ENCODE data around the gene PPP6R2.
A peak's percentile ranks its signal among the peaks of the same experiment; 100 is the strongest.

The PPP6R2 gene

GRCh38 chr22:50469377-50470305 is 126.5 kb downstream of the PPP6R2 start:
- TF ChIP-seq, protein P1, sequence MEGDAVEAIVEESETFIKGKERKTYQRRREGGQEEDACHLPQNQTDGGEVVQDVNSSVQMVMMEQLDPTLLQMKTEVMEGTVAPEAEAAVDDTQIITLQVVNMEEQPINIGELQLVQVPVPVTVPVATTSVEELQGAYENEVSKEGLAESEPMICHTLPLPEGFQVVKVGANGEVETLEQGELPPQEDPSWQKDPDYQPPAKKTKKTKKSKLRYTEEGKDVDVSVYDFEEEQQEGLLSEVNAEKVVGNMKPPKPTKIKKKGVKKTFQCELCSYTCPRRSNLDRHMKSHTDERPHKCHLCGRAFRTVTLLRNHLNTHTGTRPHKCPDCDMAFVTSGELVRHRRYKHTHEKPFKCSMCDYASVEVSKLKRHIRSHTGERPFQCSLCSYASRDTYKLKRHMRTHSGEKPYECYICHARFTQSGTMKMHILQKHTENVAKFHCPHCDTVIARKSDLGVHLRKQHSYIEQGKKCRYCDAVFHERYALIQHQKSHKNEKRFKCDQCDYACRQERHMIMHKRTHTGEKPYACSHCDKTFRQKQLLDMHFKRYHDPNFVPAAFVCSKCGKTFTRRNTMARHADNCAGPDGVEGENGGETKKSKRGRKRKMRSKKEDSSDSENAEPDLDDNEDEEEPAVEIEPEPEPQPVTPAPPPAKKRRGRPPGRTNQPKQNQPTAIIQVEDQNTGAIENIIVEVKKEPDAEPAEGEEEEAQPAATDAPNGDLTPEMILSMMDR (IDR thresholded peaks at IDR 0.05; ENCODE audit: insufficient read depth, low read depth, low read length, missing control alignments), result no peak
- H3K4me3 ChIP-seq (ENCODE audit: low read length), result no peak overlapping the region
- DNase-seq (ENCODE audit: low read depth), result peak; percentile 81

DNA sequence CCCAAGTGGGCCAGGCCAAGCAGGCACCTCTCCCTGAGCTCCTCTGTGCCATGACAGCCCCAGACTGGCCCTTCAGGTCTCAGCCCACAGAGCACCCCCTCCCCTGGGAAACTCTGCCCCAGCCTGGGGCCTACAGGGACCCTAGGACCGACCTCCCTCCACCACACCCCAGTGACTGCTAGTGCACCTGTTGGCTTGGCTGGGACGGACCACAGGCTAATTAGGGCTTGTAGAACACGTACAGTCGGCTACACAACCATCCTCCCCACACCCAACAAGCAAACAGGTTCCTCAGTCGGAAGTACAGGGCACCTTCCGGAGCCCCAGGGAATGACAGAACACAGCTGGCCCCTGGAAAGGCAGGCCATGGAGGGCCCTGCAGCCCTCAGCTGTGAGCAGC is 127.4 kb downstream of the PPP6R2 start:
- TF ChIP-seq, protein P1 (IDR thresholded peaks at IDR 0.05; ENCODE audit: insufficient read depth, low read depth, low read length, missing control alignments), result no peak
- H3K4me3 ChIP-seq (ENCODE audit: low read length), result no peak overlapping the region
- peak; percentile 29 for DNase-seq (ENCODE audit: low read depth)

DNA sequence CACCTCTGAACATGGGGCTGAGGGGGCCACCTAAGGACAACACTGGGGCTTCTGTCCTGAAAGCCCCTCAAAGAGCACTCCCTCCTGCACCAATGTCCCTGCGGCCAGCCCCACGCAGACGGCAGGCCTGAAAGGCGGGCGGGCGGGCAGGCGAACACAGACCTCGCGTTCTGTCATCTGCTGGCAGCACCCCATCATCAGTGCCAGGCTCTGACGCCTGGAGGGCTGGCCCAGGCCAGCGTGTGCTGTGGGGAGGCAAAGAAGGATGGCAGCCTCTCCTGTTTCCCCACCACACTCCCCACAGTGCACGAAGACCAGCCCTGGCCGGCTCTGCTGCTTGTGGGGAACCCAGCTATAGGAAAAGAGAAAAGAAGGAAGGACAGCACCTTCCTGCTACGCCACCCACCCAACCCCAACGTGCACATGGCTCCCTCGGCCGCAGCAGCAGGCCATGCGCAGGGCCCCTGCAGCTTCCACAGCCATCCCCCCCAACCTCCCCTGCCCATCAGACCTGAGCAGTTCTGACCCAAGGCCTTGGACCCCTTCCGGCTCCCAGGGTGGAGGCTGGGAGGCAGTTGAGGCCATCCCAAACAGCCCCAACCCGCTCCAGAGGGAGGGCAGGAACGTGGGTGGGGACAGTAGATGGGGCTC is 128.2 kb downstream of the PPP6R2 start:
- no peak for DNase-seq (ENCODE audit: low read depth)
- no peak overlapping the region for H3K4me3 ChIP-seq (ENCODE audit: low read length)
- TF ChIP-seq, protein P1 (IDR thresholded peaks at IDR 0.05; ENCODE audit: insufficient read depth, low read depth, low read length, missing control alignments), result no peak

- TF ChIP-seq, protein P1 (IDR thresholded peaks at IDR 0.05; ENCODE audit: insufficient read depth, low read depth, low read length, missing control alignments), result no peak
- DNase-seq (ENCODE audit: low read depth), result no peak
- H3K4me3 ChIP-seq (ENCODE audit: low read length), result no peak overlapping the region
Observed at GRCh38 chr22:50471962-50472361, 128.8 kb downstream of the PPP6R2 start.

- DNase-seq (ENCODE audit: low read depth), result peak; percentile 42
- peak overlapping the region; percentile 68 for H3K4me3 ChIP-seq (ENCODE audit: low read length)
- TF ChIP-seq, protein P1 (IDR thresholded peaks at IDR 0.05; ENCODE audit: insufficient read depth, low read depth, low read length, missing control alignments), result peak; percentile 53
Observed at GRCh38 chr22:50473088-50473487, 130.0 kb downstream of the PPP6R2 start.

DNA sequence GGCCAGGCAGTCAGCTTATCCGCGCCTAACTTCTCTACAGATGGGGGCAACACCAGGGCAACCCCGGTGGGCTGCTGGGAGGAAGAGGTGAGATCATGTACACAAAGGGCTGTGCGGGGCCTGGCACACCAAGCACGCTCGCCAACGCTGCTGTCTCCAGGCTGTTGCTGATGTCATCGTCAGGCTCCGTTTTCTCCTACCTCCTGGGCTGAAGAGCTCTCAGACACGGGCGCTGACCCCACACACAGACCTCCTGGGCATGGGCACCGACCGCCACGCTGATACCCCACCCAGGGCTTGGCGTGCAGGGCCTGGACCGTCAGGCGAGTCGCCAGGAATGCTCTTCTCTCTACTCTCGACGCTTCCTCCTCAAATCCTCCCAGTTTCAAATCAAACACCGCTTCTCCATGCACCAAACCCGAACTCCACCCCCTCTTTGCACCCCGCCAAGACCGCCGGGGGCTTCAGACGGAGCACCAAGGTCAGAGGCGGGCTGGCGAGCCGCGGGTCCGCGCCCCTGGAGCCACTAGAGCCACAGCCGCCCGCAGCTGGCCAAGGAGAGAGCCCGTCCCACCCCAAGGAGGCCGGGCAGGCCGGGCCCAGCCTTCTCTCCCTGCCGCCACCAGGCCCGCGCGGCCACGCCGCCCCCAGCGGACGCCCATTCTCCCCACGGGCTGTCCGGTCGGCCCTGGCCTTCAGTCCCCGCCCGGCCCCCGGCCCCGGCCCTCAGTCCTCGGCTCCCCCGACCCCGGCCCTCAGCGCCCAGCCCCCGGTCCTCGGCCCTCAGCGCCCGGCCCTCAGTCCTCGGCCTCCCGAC is 130.9 kb downstream of the PPP6R2 start:
- TF ChIP-seq, protein P1 (IDR thresholded peaks at IDR 0.05; ENCODE audit: insufficient read depth, low read depth, low read length, missing control alignments), result no peak
- DNase-seq (ENCODE audit: low read depth), result peak; percentile 60
- peak overlapping the region; percentile 68 for H3K4me3 ChIP-seq (ENCODE audit: low read length)

Data from epithelial cell of esophagus (primary cell).